HepG2 (cell line): Measurements from ENCODE around the gene SLC12A3. TPM values are rescaled to one million over a fixed set of nuclear protein-coding genes. Genes with fewer than 3 reads are reported as not detected.

Experiments used
- ATAC-seq: fragments of 200-7000 bp; cut with Tn5 transposase; 3 replicates; pipeline ENCODE4 v1.9.1; 2020; ENCODE audit warnings: mild to moderate bottlenecking, moderate library complexity
- BruUV-seq: library from RNA; stranded (reverse); fragments of 400-500 nt; replicated peaks from 2 replicates; lab custom pipeline; 2021; lab: Mats Ljungman, UMichigan
- CTCF ChIA-PET: fragments of 300-600 bp; formaldehyde crosslinking; extraction: SDS; loops from one replicate; lab custom pipeline; 2021; ENCODE audit warnings: low total read pairs, inconsistent platforms, low intra/inter-chr PET ratio; lab: Yijun Ruan, JAX
- POLR2A ChIA-PET: fragments of 350-600 bp; sonication (Branson Sonifier 250); formaldehyde crosslinking; loops from one replicate; lab custom pipeline; 2020; ENCODE audit warnings: antibody characterized with exemption, inconsistent platforms; lab: Yijun Ruan, JAX
- DNase-seq: peaks from one replicate; pipeline ENCODE4 v3.0.0-alpha.2; 2015; ENCODE audit warnings: low spot score
- FAIRE-seq: peaks from 3 replicates; lab custom pipeline; 2011; peaks lifted over from hg19 to GRCh38; lab: Jason Lieb, UNC
- H2AFZ ChIP-seq: one replicate; pipeline ENCODE4 v1.6.1; 2011; ENCODE audit warnings: low read length, inconsistent platforms
- H3K27ac ChIP-seq: fragments of 300-600 bp; 3 replicates; pipeline ENCODE4 v1.8.0; 2011; ENCODE audit warnings: mixed run types, mild to moderate bottlenecking, mixed read lengths, low read length, inconsistent platforms; ENCODE audit not compliant: insufficient read depth; ENCODE audit errors: extremely low read length
- H3K27me3 ChIP-seq, 2 experiments: fragments of 200-600 bp in 1 of 2; 2 replicates in 1 of 2; 3 replicates in 1 of 2; pipeline versions ENCODE4 v1.6.0 to v1.8.0; 2011; ENCODE audit warnings: low read length in 2 of 2, mild to moderate bottlenecking in 2 of 2, moderate library complexity in 2 of 2, inconsistent platforms in 1 of 2; ENCODE audit not compliant: insufficient read depth in 2 of 2, control insufficient read depth in 1 of 2
- H3K36me3 ChIP-seq, 2 experiments: fragments of 200-600 bp in 1 of 2; replicated peaks in 1 of 2; 2 replicates in 1 of 2; 3 replicates in 1 of 2; pipeline versions ENCODE4 v1.5.1 to v1.8.0; 2011; ENCODE audit warnings: low read length in 2 of 2, inconsistent platforms in 1 of 2; ENCODE audit not compliant: insufficient read depth in 2 of 2, control insufficient read depth in 1 of 2
- H3K4me1 ChIP-seq: 2 replicates; pipeline ENCODE4 v1.5.1; 2012; ENCODE audit warnings: low read length, inconsistent platforms; ENCODE audit not compliant: insufficient read depth
- H3K4me2 ChIP-seq: 2 replicates; pipeline ENCODE4 v1.6.0; 2011; ENCODE audit warnings: low read depth, low read length, inconsistent platforms
- H3K4me3 ChIP-seq, 3 experiments: fragments of 200-600 bp in 1 of 3; sonication (generic), shearing (Covaris generic) in 1 of 3; replicated peaks in 1 of 3; 2 replicates each; pipeline ENCODE4 v1.5.1; 2011 to 2016; ENCODE audit warnings: low read length in 3 of 3, inconsistent platforms in 2 of 3, low read depth in 2 of 3, mild to moderate bottlenecking in 2 of 3, control low read depth in 1 of 3, mixed read lengths in 1 of 3; ENCODE audit not compliant: insufficient read depth in 1 of 3
- H3K79me2 ChIP-seq: one replicate; pipeline ENCODE4 v1.6.1; 2011; ENCODE audit warnings: low read length, inconsistent platforms; ENCODE audit not compliant: insufficient read depth
- H3K9ac ChIP-seq: 2 replicates; pipeline ENCODE4 v1.6.0; 2011; ENCODE audit warnings: mild to moderate bottlenecking, low read depth, low read length, inconsistent platforms; ENCODE audit not compliant: insufficient read depth
- H3K9me3 ChIP-seq: 2 replicates; pipeline ENCODE4 v1.5.1; 2012; ENCODE audit warnings: mild to moderate bottlenecking, low read length
- H4K20me1 ChIP-seq: 2 replicates; pipeline ENCODE4 v1.6.0; 2011; ENCODE audit warnings: inconsistent platforms, mild to moderate bottlenecking, low read length, moderate library complexity; ENCODE audit not compliant: insufficient read depth
- GABPA ChIP-seq, 2 experiments: IDR thresholded peaks; 2 replicates each; pipeline ENCODE4 v1.6.1; 2011 to 2016; ENCODE audit warnings: low read depth in 2 of 2, low read length in 1 of 2, missing biosample characterization in 1 of 2, missing genetic modification characterization in 1 of 2
- HIVEP1 ChIP-seq: sonication (generic); formaldehyde crosslinking; IDR thresholded peaks from 2 replicates; pipeline ENCODE4 v1.4.0; 2020; ENCODE audit warnings: mild to moderate bottlenecking, missing genetic modification reagents
- ZNF3 ChIP-seq: IDR thresholded peaks from 2 replicates; pipeline ENCODE4 v1.7.0; 2017; ENCODE audit warnings: inconsistent platforms
- ZNF30 ChIP-seq: sonication (generic); formaldehyde crosslinking; IDR thresholded peaks from 2 replicates; pipeline ENCODE4 v1.5.0; 2020; ENCODE audit warnings: mild to moderate bottlenecking, missing genetic modification reagents
- ZNF33A ChIP-seq: sonication (generic); formaldehyde crosslinking; IDR thresholded peaks from 2 replicates; pipeline ENCODE4 v1.5.1; 2020; ENCODE audit warnings: missing genetic modification reagents, mild to moderate bottlenecking, moderate library complexity, borderline replicate concordance
- ZNF619 ChIP-seq: sonication (generic); formaldehyde crosslinking; IDR thresholded peaks from 2 replicates; pipeline ENCODE4 v1.4.0; 2020; ENCODE audit warnings: mild to moderate bottlenecking, missing genetic modification reagents
- ZNF652 ChIP-seq: IDR thresholded peaks from 2 replicates; pipeline ENCODE4 v1.6.1; 2016; ENCODE audit warnings: low read depth, borderline replicate concordance
- WGBS: methylation state at CpG from one replicate; pipeline ENCODE4 v1.1.6; 2017; ENCODE audit warnings: low lambda C conversion rate; 5-methylcytosine and 5-hydroxymethylcytosine counted together
- in situ Hi-C: cut with HindIII; loops from 2 replicates; pipeline ENCODE4 v1.10.0; 2017; ENCODE audit warnings: low pct_unique_long_range_greater_than_20kb; ENCODE audit not compliant: extremely low pct_ligation_motif_present
- intact Hi-C: fragments of 100-400 bp; cut with micrococcal nuclease; formaldehyde crosslinking; loops from one replicate; pipeline ENCODE4 v1.10.0; 2022; ENCODE audit not compliant: unreplicated experiment
- polyA plus RNA-seq, 8 experiments: library from polyadenylated mRNA; depleted of rRNA in 3 of 8; stranded (reverse) in 7 of 8; unstranded in 1 of 8; fragments of >200 nt; fragmentation: Illumina TruSeq in 4 of 8; extraction: Trizol in 4 of 8; gene quantifications; 2 replicates each; pipeline versions ENCODE4 v1.2.1 to v1.2.3, GENCODE V29; 2011 to 2016; ENCODE audit warnings: low read depth in 4 of 8, missing spikeins in 1 of 8, mixed read lengths in 1 of 8; ENCODE audit not compliant: insufficient read depth in 1 of 8
- total RNA-seq, 5 experiments: library from RNA; depleted of rRNA; stranded (reverse); fragments of >200 nt; fragmentation: Illumina TruSeq; extraction: Trizol; gene quantifications; 2 replicates each; pipeline ENCODE4 v1.2.3, GENCODE V29; 2016; ENCODE audit warnings: low read depth in 1 of 5
- TF ChIP-seq, protein P1 (sequence below): sonication (generic); formaldehyde crosslinking; IDR thresholded peaks from 2 replicates; pipeline ENCODE4 v1.4.0; 2020; ENCODE audit warnings: missing genetic modification reagents
- TF ChIP-seq, protein P2 (sequence below): sonication (generic); formaldehyde crosslinking; IDR thresholded peaks from 2 replicates; pipeline ENCODE4 v1.5.1; 2020; ENCODE audit warnings: missing genetic modification reagents, mild to moderate bottlenecking, borderline replicate concordance

The SLC12A3 gene
- total and polyA plus RNA-seq, 2 of the 13 experiments (the other 11 are each of a cell fraction or from before 2014, with no cell fraction given) = 6.2 TPM; not detected in 1

DNA sequence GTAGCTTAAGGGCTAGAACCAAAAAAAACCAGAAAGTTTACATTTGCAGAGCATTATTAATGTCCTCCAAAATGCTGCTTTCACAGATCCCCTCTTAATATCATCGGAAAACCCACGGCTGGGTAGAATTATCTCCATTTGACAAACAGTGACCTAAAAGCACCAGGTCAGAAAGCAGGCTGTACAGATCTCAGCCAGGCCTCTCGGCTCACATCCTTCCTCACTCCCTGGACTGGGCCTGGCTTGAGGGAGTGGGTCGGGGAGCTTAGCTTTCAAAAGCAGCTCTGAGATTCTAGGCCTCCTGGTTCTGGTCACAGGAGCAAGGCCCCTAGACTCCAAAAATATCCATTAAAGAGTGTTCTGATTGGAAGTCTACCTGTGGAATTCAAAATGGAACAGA, 9.1 kb upstream of the SLC12A3 start:
- POLR2A ChIA-PET = interaction anchor here (1.0 to 1.8 kb wide), 3 partner anchors 41 to 92 kb away, joined by 6 to 13 read pairs (median 12); partner anchors contain the start of gene HERPUD1
- Histone ChIP-seq H3K4me3 (no peak overlapping the region), H3K9ac (no peak overlapping the region; the same call in 1 of the 2 replicates)
- CTCF ChIA-PET = interaction anchor here (1.6 kb wide), 1 partner anchor 12 kb away, joined by 6 read pairs; no protein-coding TSS in a partner anchor
- in situ Hi-C loops = no loop called here
- TF ChIP-seq ZNF652 (CRISPR knock-in tag) (no peak), ZNF33A (CRISPR knock-in tag) (no peak), ZNF3 (CRISPR knock-in tag) (no peak), ZNF619 (CRISPR knock-in tag) (no peak), HIVEP1 (no peak), ZNF30 (CRISPR knock-in tag) (no peak), GABPA (IDR thresholded peaks at IDR 0.05; ENCODE audit: low read depth, low read length) (no peak), GABPA (CRISPR knock-in tag; IDR thresholded peaks at IDR 0.05; ENCODE audit: low read depth) (no peak)
- TF ChIP-seq, protein P1, sequence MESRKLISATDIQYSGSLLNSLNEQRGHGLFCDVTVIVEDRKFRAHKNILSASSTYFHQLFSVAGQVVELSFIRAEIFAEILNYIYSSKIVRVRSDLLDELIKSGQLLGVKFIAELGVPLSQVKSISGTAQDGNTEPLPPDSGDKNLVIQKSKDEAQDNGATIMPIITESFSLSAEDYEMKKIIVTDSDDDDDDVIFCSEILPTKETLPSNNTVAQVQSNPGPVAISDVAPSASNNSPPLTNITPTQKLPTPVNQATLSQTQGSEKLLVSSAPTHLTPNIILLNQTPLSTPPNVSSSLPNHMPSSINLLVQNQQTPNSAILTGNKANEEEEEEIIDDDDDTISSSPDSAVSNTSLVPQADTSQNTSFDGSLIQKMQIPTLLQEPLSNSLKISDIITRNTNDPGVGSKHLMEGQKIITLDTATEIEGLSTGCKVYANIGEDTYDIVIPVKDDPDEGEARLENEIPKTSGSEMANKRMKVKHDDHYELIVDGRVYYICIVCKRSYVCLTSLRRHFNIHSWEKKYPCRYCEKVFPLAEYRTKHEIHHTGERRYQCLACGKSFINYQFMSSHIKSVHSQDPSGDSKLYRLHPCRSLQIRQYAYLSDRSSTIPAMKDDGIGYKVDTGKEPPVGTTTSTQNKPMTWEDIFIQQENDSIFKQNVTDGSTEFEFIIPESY (CRISPR knock-in tag) = no peak
- TF ChIP-seq, protein P2, sequence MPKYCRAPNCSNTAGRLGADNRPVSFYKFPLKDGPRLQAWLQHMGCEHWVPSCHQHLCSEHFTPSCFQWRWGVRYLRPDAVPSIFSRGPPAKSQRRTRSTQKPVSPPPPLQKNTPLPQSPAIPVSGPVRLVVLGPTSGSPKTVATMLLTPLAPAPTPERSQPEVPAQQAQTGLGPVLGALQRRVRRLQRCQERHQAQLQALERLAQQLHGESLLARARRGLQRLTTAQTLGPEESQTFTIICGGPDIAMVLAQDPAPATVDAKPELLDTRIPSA (CRISPR knock-in tag) = no peak
- TF ChIP-seq, all 625 proteins: peak for 0
- H2AFZ ChIP-seq = no peak overlapping the region
- no TSS peak for BruUV-seq
- no peaks in the 10 kb centered on the region for H3K9me3 ChIP-seq
- ATAC-seq = no peak
- intact Hi-C loops = no loop called here
- no peaks in the 10 kb centered on the region for H3K27me3 ChIP-seq
- H3K79me2 ChIP-seq = no peaks in the 10 kb centered on the region
- peak overlapping the region; percentile 14 for H3K27ac ChIP-seq
- peaks cover 79% of the 10 kb centered on the region for H3K4me1 ChIP-seq
- no peaks in the 10 kb centered on the region for H4K20me1 ChIP-seq
- peak; percentile 49 for FAIRE-seq
- no peaks in the 10 kb centered on the region for H3K36me3 ChIP-seq
- 60% methylated on average over 4 of the region's 4 CpGs for WGBS
- no peak for DNase-seq
- H3K4me2 ChIP-seq = no peak overlapping the region
